Fibroblast of skin of right quadriceps (primary cell): Measurements from ENCODE around the gene B3GALNT1.
"Not testable (repeated sequence)": the region's sequence is repeated elsewhere in the genome, so short reads cannot be mapped to it uniquely, and the experiment has no call there.

Experiments
- DNase-seq: peaks from one replicate; pipeline ENCODE4 v3.0.0-alpha.2; 2013

The B3GALNT1 gene

GRCh38 chr3:161073181-161073580 lies 32.0 kb downstream of the B3GALNT1 start:
- DNase-seq, result no peak

DNA sequence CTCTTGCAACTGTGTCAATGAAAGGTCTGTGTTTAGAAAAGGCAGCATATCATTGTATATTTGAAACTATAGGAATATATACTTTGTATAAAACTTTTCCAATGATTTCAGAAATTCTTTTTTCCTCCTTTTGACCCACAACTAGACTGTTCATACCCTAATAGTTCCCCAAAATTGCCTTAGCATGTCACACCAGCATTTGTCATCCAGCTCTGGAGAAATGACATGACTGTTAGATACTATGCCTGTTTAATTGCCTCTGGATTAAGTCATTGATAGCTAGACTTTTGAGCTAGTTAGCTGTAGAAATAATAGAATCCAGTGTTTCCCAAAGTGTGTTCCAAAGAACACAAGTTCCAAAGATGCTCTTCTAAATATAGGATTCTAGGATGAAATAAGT lies 32.4 kb downstream of the B3GALNT1 start:
- DNase-seq, result no peak

- DNase-seq, result no peak
These were observed 32.9 kb downstream of the B3GALNT1 start for GRCh38 chr3:161072211-161072621.

GRCh38 chr3:161070980-161071663 lies 34.0 kb downstream of the B3GALNT1 start:
- DNase-seq, result no peak

- DNase-seq, result no peak
These were observed 34.8 kb downstream of the B3GALNT1 start for GRCh38 chr3:161070252-161070930.

GRCh38 chr3:161069511-161070251 lies 35.5 kb downstream of the B3GALNT1 start:
- DNase-seq, result peak; percentile 47

DNA sequence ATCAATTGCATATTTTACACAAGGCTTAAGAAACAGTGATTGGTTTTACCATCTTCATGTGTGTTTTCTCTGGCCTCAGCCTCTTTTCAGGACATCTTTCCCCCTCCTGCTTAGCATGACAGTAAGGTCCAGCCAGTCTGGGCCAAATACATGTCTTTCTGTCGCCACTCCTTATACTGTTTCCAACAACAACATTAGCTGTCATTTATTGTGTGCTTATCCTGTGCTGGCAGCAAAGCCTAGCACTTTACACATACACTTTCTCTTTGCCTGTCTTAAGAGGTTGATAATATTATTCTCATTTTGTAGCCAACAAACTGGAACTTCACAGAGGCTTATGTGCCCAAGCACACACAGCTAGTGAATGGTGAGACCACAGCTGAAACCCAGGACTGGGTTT lies 37.8 kb downstream of the B3GALNT1 start:
- no peak for DNase-seq

- no peak for DNase-seq
These were observed 38.2 kb downstream of the B3GALNT1 start for GRCh38 chr3:161066930-161067329.

GRCh38 chr3:161064413-161064812 lies 40.7 kb downstream of the B3GALNT1 start:
- DNase-seq, result no peak

DNA sequence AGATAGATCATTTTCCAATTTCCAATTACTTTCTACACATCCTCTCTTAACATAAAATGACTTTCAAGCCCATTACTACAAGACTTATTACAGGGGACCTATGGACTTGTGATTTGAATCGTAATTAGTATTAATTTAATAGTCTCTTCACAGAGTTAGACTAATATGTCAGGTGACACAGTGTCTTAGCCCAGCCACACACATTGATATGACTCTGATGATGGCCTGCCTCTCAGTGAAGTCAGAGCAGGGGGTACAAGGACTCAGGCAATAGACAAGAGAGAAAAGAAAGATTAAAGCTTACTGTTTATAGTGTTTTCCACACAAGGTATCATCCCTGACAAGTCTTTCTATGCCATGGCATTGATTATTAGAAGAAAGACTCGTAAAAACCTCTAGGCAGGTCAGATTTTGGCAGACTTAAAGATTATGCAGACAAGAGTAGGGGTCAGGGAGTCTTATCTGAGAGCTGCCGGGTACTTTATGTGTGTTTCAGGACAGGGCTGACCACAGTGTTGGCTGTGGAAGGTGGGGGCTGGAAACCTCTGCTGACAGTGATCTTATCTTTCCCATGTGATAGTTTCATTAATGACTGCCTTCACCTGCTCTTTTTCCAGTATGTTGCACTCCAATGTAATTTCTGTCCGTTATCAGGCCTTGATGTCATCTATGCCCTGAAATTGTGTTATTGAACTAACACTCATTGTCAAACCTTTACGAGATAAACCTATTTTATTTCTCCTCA lies 50.1 kb downstream of the B3GALNT1 start:
- no peak for DNase-seq

DNA sequence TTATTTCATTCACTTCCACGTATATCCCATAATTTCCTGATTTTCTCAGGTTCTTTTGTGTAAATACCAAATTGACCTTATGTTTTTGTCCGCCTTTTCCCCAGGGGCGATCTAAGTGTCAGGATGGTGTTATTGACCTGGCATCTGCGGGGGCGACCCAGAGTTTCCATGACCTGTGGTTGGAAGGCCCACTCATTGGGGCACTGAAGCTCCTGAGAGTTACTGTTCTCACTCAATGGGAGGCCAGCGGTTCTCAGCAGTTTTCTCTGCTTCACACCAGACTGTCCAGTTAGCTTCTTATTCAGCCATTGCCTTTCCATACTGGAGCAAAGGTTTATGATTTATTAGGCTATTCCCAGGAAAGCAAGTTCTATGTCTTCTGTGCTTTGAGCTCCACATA lies 53.3 kb downstream of the B3GALNT1 start:
- DNase-seq, result no peak

DNA sequence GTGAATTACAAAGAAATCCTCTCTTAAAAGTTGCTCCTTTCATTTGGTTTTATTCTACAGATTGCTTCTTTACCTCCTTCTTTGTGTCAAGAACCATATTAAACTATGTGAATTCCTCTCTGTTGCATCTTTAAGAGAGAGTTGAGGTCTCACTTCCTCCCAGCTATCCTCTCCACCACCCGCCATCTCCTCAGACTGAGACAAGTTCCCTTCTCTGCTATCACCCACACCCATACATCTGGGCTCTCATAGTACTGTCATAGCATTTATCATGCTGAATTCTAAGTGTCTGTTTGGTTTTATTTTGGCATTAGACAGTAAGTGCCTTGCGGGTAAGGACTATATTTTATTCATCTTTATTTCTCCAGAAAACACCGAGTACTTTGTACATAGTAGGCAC lies 54.2 kb downstream of the B3GALNT1 start:
- no peak for DNase-seq

DNA sequence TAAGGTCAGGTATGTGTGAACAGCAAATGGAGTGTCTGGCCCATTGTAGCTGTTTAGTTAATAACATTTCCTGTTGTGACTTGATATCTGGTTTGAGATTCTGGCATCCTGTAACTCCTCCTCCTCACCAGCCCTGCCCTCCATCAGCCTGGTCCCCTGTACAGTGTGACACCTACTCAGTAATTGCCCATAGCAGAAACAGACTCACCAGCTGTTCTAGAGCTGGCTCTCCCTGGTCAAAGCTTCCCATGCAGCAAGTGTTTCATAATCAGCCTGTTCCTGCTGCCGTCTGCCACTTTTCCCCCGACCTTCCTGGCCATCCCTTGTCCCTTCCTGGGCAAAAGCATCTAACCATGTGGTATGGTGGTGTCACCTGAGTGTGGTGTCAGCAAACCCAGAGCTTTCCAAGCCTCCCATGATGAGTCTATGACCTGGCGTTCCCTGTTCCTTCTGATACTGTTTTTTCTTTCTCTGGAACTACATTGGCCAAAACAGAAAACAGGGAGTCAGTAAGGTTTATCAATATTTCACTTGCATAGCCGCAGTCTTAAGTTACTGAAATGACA lies 55.4 kb downstream of the B3GALNT1 start:
- no peak for DNase-seq

DNA sequence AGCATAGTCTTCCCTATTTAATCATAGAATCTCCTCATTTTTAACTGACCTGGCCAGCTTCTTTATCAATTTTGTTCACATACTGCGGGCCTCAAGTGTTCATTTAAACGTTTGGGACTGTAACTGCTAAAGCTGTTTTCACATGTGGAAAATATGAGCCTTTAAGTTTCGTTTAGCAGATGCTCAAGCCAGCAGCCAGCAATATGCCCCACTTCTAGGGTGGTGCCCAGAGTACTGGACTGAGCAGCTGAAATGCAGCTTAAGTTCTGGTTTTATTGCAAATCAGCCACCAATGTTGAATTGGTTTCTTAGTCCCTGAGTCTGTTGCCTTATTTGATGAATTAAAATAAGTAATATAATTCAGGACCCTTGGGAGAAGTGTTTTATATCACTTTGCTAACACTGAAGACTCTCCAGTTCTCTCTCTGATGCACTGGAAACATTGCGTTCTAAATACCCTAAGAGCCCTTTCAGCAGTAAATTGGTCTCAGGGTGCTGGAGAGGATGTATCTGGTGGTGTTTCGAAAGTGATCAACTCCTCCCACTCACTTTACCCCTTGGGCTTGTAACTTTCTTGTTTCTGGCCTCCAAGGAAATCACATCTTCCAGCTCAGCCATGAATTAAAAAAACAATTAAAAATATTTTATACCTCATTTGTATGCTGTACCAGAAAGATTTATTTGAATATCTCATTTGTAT lies 61.7 kb downstream of the B3GALNT1 start:
- DNase-seq, result no peak

GRCh38 chr3:161042023-161042501 lies 63.1 kb downstream of the B3GALNT1 start:
- no peak for DNase-seq

DNA sequence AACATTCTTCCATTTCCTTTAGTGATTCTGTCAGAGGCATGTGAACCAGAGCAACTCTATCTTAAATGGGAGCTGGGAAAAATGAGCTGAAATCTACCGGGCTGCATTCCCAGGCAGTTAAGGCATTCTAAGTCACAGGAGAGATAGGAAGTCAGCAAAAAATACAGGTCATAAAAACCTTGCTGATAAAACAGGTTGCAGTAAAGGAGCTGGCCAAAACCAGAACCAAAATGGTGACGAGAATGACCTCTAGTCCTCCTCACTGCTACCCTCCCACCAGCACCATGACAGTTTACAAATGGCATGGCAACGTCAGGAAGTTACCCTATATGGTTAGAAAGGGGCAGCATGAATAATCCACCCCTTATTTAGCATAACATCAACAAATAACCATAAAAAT lies 66.4 kb downstream of the B3GALNT1 start:
- peak; percentile 15 for DNase-seq

DNA sequence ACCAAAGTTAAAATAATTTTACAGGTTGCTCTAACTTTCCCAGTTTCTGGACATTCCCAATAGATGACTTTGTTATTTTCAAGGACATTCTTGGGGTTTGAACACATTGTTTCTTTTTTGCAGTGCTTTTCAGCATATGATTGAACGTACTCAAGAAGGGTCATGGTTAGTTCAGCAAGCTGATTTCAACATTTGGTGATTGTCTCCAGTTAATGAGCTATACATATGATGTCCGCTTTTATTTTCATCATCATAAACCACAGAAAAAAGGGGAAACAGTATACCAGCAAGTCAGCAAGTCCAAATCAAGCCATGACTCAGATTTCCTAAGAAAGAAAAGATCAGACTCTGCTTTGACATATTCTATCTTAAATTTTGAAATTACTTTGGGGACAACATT lies 69.4 kb downstream of the B3GALNT1 start:
- peak; percentile 51 for DNase-seq

- not testable (repeated sequence) for DNase-seq
These were observed 70.1 kb downstream of the B3GALNT1 start for GRCh38 chr3:161034913-161035550.
